Measurements from ENCODE around the gene PSTK.

- TF ChIP-seq, protein P1, sequence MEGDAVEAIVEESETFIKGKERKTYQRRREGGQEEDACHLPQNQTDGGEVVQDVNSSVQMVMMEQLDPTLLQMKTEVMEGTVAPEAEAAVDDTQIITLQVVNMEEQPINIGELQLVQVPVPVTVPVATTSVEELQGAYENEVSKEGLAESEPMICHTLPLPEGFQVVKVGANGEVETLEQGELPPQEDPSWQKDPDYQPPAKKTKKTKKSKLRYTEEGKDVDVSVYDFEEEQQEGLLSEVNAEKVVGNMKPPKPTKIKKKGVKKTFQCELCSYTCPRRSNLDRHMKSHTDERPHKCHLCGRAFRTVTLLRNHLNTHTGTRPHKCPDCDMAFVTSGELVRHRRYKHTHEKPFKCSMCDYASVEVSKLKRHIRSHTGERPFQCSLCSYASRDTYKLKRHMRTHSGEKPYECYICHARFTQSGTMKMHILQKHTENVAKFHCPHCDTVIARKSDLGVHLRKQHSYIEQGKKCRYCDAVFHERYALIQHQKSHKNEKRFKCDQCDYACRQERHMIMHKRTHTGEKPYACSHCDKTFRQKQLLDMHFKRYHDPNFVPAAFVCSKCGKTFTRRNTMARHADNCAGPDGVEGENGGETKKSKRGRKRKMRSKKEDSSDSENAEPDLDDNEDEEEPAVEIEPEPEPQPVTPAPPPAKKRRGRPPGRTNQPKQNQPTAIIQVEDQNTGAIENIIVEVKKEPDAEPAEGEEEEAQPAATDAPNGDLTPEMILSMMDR (IDR thresholded peaks at IDR 0.05 in 2 of 3, conservative IDR thresholded peaks at IDR 0.05 in 1 of 3; ENCODE audit: insufficient read depth in 2 of 3, low read depth in 1 of 3, low read length in 3 of 3), result no peak
- TF ChIP-seq POLR2AphosphoS2 (IDR thresholded peaks at IDR 0.05; ENCODE audit: low read length), result no peak
- no peak for TF ChIP-seq ZEB2 (IDR thresholded peaks at IDR 0.05)
- TF ChIP-seq MIER1 (IDR thresholded peaks at IDR 0.05; ENCODE audit: low read depth), result no peak
- TF ChIP-seq EGR1 (conservative IDR thresholded peaks at IDR 0.05), result no peak
- TF ChIP-seq GATAD2B (IDR thresholded peaks at IDR 0.05; ENCODE audit: borderline replicate concordance), result no peak
- TF ChIP-seq KDM5B (IDR thresholded peaks at IDR 0.05; ENCODE audit: insufficient replicate concordance, low read depth, low read length), result no peak
- TF ChIP-seq POLR2A (conservative IDR thresholded peaks at IDR 0.05), result no peak
- TF ChIP-seq TEAD1 (CRISPR knock-in tag; IDR thresholded peaks at IDR 0.05), result no peak
- TF ChIP-seq, protein P2, sequence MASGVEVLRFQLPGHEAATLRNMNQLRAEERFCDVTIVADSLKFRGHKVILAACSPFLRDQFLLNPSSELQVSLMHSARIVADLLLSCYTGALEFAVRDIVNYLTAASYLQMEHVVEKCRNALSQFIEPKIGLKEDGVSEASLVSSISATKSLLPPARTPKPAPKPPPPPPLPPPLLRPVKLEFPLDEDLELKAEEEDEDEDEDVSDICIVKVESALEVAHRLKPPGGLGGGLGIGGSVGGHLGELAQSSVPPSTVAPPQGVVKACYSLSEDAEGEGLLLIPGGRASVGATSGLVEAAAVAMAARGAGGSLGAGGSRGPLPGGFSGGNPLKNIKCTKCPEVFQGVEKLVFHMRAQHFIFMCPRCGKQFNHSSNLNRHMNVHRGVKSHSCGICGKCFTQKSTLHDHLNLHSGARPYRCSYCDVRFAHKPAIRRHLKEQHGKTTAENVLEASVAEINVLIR (CRISPR knock-in tag; IDR thresholded peaks at IDR 0.05), result no peak
- TF ChIP-seq U2AF2 (optimal IDR thresholded peaks at IDR 0.05; ENCODE audit: low read depth, low read length), result no peak
- no peak for TF ChIP-seq KAT2B (IDR thresholded peaks at IDR 0.05; ENCODE audit: low read depth, low read length)
- no peak for TF ChIP-seq NELFE (IDR thresholded peaks at IDR 0.05; ENCODE audit: insufficient read depth, insufficient read length)
- no peak for TF ChIP-seq RBM34 (IDR thresholded peaks at IDR 0.05; ENCODE audit: borderline replicate concordance, insufficient read depth, low read length)
These were observed 46.1 kb downstream of the PSTK start for GRCh38 chr10:123026302-123026701.

All from K562 (cell line).